Fibroblast of skin of left quadriceps (primary cell): Measurements from ENCODE around the gene NUDT2.

Source experiments
- DNase-seq, 2 experiments: peaks; one replicate each; pipeline ENCODE4 v3.0.0-alpha.2; 2013; ENCODE audit warnings: low read depth in 2 of 2

NUDT2 gene

GRCh38 chr9:34370970-34371880, 41.9 kb downstream of the NUDT2 start:
- DNase-seq: no peak

- DNase-seq: no peak
Measured at GRCh38 chr9:34371886-34372466, 42.6 kb downstream of the NUDT2 start.

GRCh38 chr9:34372467-34373011, 43.2 kb downstream of the NUDT2 start:
- DNase-seq: no peak

GRCh38 chr9:34373749-34374148, 44.4 kb downstream of the NUDT2 start:
- DNase-seq: no peak

GRCh38 chr9:34374339-34374738, 45.0 kb downstream of the NUDT2 start:
- no peak for DNase-seq

- no peak for DNase-seq
Measured at GRCh38 chr9:34374905-34375552, 45.7 kb downstream of the NUDT2 start.

- DNase-seq: no peak
Measured at GRCh38 chr9:34375901-34376595, 46.7 kb downstream of the NUDT2 start.

GRCh38 chr9:34376596-34377403, 47.4 kb downstream of the NUDT2 start, which contains the start of gene MYORG:
TSS of gene MYORG (minus strand) at chr9:34376898. CDS start at chr9:34372943, 3,955 bp downstream.
- DNase-seq: peak; percentile 32

- no peak for DNase-seq
Measured at GRCh38 chr9:34377404-34377746, 48.0 kb downstream of the NUDT2 start.

- DNase-seq: no peak
Measured at GRCh38 chr9:34378376-34379060, 49.1 kb downstream of the NUDT2 start.

- peak; percentile 37 to 38 for DNase-seq
Measured at GRCh38 chr9:34379334-34380033, 50.1 kb downstream of the NUDT2 start.

GRCh38 chr9:34380034-34380510, 50.7 kb downstream of the NUDT2 start:
- DNase-seq: no peak

- DNase-seq: peak; percentile 34 to 35
Measured at GRCh38 chr9:34380511-34381315, 51.3 kb downstream of the NUDT2 start.

GRCh38 chr9:34381323-34381722, 52.0 kb downstream of the NUDT2 start:
- no peak for DNase-seq

- no peak for DNase-seq
Measured at GRCh38 chr9:34382054-34382453, 52.7 kb downstream of the NUDT2 start.

GRCh38 chr9:34382879-34383278, 53.5 kb downstream of the NUDT2 start:
- no peak for DNase-seq

GRCh38 chr9:34383904-34384303, 54.5 kb downstream of the NUDT2 start:
- DNase-seq: no peak

- DNase-seq: no peak
Measured at GRCh38 chr9:34384368-34385165, 55.2 kb downstream of the NUDT2 start.
